IPS-18c (cell line): Measurements from ENCODE around the gene GPR137B.

Source experiments
- H3K4me3 ChIP-seq: 2 replicates; pipeline ENCODE4 v1.7.0; 2013; ENCODE audit warnings: low read depth, mild to moderate bottlenecking, low read length, moderate library complexity; ENCODE audit not compliant: insufficient read depth
- H3K9me3 ChIP-seq: one replicate; pipeline ENCODE4 v1.6.1; 2013; ENCODE audit warnings: mild to moderate bottlenecking, low read length, moderate library complexity; ENCODE audit not compliant: control insufficient read depth, insufficient read depth

Gene GPR137B

DNA sequence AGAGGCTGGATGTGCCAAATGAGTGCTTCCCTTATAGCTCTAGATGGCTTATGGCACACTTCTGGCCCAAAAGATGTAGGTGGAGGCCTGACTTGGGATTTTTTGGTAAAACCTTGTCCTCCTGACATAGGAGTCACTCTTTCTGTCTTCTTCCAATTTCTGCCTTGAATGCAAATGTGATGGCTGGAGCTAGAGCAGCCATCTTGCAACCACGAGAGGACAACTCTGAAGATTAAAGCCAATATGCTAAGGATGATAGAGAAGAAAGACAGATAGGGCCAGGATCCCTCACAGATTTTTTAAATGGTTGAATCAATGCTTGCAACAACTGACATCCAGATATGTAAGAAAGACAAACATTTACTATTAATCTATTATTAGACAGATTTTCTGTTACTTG, 8.5 kb upstream of the GPR137B start:
- H3K9me3 ChIP-seq: no peaks in the 10 kb centered on the region

DNA sequence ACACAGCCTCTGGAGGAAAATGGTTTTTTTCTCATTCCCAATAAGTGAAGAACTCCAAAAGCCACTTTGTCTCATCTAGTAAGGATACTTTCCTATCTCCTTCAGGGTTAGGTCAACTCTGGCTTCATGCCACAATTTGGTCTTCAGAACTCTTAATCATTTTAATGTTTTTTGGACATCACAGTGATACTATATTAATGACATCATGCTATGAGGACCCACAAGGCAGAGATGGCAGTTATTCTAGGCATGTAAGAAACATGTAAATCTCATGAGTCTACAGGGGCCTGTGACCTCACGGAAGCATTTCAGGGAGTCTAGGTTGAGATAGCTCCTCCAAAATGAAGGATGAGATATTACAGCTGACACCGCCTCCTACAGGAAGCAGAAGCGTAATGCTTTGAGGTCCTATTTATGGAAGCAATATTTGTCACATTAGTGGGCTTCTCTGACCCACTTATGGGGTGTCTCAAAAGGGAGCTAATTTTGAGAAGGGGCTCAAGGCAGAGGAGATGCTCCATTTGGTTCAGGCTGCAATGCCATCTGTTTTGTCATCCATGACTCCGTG, 5.0 kb upstream of the GPR137B start:
- Histone ChIP-seq H3K4me3 (no peak overlapping the region), H3K9me3 (no peaks in the 10 kb centered on the region)

More for the DNA sequence above, 8.5 kb upstream of the GPR137B start:
- H3K4me3 ChIP-seq: no peak overlapping the region

DNA sequence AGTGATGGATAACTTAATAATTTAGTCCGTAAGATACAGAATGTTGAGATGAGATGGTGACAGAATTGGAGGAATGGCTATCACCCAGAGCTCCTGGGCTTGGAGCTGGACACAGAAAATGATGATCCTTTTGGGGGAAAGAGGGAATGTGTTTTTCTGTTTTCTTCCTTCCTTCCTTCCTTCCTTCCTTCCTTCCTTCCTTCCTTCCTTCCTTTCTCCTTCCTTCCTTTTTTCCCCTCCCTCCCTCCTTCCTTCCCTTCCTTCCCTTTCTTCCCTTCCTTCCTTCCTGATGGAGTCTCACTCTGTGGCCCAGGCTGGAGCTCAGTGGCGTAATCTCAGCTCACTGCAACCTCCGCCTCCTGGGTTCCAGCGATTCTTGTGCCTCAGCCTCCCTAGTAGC, 2.8 kb upstream of the GPR137B start:
- no peak overlapping the region for H3K4me3 ChIP-seq
- H3K9me3 ChIP-seq: peaks cover 4% of the 10 kb centered on the region

DNA sequence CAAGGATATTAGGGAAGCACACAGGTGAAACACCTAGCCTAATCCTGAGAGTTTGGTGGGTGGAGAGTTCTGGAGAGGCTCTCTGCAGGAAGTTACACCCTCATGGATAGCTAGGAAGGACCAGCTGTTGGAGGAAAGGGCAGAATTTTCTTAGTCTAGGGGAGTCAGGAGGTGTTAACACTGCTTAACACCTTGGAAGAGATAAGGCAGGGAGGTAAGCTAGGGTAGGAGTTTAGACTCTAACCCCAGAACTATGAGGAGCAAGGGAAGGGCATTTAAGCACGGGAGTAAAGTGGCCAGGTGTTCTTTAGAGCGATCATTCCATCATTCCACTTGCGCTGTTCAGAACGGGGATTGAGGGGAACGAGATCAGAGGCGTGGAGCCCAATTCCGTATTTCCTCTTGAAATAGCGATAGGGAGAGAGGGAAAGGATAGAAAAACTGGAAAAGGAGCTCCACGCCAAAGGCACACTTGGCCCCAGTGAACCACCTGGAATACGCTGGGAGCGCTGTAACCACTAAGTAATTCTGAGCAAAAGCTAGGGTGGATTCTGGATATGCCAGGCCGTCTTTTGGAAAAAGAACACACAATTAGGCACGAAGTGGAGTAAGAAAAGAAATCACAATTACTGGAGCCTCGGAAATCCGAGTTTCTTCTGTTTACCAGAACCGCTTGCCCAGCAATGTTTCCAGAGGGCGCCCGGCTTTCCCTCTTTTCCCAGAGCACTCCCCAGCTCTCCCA, 1.5 kb upstream of the GPR137B start:
- Histone ChIP-seq H3K4me3 (peak overlapping the region; percentile 51), H3K9me3 (peaks cover 4% of the 10 kb centered on the region)

DNA sequence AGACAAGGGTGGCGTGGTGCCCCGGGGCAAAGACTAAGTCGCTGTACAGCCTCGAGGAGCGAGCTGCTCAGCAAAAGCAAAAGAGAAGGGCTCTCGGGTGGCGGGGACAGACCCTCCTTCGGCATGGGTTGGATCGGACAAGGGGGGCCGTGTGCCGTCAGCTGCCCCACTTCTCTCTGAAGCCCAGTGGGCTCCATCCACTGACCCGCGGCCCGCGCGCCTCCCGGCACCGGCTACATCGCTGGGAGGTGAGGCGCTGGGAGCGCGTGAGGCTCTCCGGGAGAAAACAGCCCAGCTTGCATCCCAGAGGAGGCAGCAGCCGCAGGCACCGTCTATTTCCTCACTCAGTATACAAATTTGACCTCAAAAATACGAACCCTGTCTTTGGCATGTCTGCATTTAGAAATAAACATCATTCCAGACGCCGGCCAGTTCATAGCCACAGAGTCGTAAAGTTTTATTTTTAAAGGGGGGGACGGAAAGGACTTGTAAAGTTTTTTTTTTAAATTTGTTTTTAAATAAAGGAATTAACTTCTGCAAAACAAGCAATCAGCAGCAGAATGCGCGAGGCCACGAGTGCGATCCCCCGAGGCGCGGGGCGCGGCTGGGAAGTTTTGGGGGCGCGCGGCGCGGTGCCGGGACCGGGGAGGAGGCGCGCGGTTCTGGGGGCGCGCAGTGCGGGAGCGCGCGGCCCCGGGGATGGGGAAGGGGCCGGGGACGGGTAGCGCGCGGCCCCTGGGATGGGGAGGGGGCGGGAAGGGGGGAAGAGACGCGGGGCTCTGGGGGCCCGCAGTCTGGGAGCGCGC, 689 bp upstream of the GPR137B start:
- Histone ChIP-seq H3K9me3 (peaks cover 4% of the 10 kb centered on the region), H3K4me3 (peak overlapping the region; percentile 51)

DNA sequence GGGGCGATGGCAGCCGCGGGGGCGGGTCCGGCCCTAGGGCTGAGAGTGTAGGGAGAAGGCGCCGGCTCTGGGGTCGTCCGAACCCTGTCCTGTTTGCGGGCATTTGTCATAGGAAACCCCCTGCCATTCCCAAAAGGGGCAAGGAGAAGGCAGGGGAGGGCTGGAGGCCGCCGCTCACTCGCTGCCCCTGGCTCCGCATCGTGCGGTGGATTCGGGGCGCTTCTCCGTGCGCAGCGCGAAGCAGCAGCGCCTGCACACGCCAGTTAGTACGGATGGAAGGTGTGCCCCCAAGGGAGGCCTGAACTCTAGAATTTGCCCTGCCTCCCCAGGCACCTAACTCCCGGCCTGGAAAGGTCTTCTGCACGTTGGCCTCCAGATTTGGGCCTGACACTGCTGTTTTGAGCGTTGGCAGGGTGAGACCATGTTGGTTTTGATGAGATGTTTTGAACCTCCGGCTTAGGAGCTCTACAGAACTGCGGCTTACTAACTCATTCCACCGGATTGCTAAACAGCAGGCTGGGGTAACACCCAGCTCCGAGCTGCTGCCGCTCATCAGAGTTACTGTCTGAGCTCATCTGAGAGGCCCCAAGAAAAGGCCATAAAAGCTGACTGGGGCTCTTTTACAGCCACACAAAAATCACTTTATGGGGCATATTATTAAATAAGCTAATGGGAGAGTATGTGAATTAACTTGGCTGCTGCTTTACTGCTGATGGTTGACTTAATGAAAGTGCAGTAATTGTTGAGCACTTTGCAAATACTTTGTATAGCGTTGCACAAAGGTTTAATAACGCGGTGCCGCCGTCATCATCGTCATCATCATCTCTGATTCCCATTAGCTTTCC, 987 bp downstream of the GPR137B start:
- H3K4me3 ChIP-seq: peak overlapping the region; percentile 83

DNA sequence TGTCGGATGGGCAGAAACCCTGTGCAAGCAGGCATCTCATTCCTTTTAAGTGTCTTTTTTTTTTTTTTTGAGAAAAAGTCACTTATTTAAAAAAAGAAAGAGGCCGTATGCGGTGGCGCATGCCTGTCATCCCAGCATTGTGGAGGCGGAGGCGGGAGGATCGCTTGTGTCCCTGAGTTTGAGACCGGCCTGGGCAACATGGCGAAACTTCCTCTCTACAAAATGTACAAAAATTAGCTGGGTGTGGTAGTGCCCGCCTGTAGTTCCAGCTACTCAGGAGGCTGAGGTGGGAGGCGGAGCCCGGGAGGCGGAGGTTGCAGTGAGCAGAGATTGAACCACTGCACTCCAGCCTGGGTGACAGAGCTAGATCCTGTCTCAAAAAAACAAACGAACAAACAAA, 1.7 kb downstream of the GPR137B start:
- no peak overlapping the region for H3K4me3 ChIP-seq
- peaks cover 4% of the 10 kb centered on the region for H3K9me3 ChIP-seq

More for the DNA sequence above, 987 bp downstream of the GPR137B start:
- peaks cover 4% of the 10 kb centered on the region for H3K9me3 ChIP-seq

DNA sequence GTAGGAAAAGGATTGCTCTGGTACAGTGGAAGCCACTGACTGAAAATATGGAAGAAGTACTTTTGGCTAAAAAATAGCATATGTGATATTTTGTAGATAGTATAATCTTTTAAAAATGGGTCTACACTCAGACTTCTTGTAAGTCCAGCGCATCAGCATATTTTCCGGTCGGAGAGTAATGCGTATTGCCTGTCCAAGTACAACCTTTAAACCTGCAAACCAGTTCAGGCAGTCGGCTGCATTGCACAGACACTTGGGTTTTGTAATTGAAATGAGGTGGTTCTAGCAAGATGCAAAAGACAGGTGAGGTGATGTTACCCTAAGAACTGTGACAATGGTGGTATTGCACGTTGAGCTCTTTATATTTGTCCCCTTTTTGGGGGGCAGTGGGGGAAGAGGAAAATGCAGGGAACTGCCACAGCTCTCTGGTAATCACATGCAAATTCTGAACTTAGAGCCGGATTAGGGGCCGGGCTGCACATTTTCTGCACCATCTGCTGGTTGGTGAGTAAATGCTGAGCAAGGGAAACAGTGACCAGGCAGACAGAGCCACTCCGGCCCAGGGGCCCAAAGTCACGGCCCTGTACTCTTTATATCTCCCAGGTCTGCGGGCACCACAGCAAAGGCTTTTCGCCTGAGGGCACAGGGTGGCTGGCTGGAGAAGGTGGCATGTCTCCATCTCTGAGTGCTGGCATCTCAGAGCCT, 2.3 kb downstream of the GPR137B start:
- H3K4me3 ChIP-seq: no peak overlapping the region

DNA sequence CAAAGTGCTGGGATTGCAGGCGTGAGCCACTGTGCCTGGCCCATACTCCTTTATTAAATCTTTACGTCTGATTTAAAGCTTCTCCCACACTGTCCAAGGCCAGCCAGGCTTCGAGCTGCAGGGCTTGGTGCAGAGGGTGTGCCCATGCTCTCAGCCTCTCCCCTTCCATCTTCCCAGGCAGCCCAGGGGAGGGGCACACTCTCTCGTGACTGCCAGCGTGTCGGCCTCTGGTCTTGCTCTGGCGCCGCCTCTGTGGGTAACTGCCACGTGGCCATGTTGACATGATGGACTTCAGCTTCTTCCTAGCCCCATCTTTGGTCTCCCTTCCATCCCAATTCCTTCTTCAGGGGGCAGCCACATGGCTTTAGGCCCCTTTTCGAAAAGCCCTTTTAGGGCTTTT, 4.7 kb downstream of the GPR137B start:
- H3K9me3 ChIP-seq: peaks cover 4% of the 10 kb centered on the region
- H3K4me3 ChIP-seq: no peak overlapping the region

More for the DNA sequence above, 2.3 kb downstream of the GPR137B start:
- peaks cover 4% of the 10 kb centered on the region for H3K9me3 ChIP-seq

DNA sequence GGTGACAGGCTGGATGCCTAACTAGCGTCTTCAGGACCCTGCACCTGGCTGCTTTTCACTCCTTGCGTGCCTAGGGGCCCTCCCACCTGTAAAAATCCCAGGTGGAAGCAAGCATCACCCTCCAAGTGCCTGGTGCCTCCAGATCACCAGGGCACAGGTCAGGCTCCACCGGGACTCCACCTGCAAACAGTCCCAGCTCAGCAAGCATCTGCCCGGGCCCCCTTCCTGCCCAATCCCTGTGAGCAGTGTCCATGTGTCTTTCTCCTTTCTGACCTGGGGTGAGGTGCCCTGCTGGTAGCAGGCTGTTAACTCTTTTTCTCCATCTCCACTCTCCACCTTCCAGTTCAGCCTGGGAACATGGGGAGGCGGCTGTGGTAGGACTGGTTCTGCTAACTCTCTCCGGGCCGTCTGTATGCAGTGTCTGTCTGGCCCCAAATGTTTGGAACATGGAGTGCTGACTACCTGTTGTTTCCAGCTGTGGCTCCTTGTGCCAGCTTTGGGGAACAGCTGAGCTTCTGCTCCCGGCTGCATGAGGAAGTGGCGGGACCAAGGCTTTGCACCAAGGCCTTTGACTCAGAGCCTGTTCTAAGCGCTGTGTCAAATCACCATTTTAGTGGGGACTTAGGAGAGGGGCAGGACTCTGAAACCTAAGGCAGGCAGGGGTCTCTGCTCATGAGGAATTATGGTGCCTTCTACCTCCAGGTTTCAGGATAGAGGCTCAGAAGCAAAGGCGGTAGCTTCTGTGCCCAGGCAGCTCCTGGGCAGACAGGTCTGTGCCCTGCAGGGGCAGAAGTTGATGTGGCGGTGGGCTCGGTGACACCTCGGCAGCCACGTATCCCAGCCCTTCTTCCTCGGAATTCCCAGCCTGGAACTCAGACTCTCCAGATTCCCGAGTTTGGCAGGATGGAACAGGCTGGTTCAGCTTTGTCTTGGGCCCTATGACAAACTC, 5.5 kb downstream of the GPR137B start:
- Histone ChIP-seq H3K4me3 (no peak overlapping the region), H3K9me3 (peaks cover under 1% of the 10 kb centered on the region)

DNA sequence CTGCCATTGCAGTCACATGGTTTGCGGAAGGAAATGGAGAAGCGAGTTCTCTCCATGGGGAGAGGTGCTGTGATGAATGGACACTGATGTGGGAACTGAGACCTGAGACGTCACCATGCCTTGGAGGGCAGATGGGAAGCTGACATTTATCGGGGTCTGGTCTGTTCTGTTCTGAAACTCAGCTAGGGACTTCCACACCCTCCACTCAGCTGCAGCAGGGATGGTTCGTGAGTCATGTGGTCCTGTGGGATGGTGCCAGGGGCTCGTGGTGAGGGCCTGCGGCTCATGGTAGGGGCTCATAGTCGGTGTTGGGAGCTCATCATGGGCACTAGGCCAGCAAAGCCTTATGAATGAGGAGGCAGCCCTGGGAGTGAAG, 6.1 kb downstream of the GPR137B start:
- Histone ChIP-seq H3K4me3 (no peak overlapping the region), H3K9me3 (no peaks in the 10 kb centered on the region)

DNA sequence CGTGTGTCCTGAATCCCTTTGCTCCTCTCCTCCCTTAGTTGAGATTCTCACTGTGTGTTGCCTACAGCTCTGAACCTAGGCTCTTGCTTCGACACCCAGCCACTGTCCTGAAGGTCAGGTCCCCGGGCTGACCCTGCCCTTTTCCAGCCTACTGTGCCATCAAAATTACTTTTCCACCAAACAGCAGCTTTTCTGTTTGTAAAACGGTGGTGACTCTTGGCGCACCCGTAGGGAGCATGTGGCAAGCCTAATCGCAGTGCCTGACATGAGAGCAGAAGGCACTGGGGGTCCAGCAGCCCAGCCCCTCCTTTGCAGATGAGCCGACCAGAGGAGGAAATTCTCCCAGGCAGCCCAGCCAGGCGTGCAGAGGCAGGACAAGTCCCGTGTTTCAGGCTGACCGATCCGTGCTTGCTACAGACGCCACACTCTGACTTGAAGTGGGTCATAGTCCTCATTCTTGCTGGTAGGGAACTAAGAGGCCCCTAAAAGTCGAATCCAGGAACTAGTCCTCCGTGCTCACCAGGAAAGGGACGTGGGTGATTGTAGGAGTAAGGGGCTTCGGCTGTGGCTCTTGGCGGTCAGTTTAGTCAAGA, 6.8 kb downstream of the GPR137B start:
- Histone ChIP-seq H3K9me3 (no peaks in the 10 kb centered on the region), H3K4me3 (no peak overlapping the region)

DNA sequence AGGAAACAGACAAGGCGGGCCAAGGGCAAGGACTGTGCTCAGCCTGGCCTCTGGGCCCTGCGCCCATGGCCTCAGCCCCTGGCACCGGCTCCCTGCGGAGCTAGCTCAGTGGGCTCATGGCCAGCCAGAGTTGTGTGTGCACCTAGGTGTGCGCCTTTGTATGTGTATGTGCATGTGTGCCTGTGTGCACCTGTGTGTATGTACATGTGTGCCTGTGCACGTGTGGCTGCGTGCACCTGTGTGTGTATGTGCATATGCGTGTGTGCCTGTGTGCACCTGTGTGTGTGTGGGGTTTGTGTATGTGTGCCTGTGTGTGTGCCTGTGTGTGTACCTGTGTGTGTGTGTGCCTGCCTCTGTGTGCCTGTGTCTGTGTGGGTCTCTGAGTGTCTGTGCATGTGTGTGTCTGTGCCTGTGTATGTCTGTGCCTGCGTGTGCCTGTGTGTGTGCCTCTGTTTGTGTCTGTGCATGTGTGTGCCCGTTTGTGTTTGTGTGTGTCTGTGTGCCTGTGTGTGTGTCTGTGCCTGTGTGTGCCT, 7.4 kb downstream of the GPR137B start:
- H3K4me3 ChIP-seq: no peak overlapping the region
- no peaks in the 10 kb centered on the region for H3K9me3 ChIP-seq

DNA sequence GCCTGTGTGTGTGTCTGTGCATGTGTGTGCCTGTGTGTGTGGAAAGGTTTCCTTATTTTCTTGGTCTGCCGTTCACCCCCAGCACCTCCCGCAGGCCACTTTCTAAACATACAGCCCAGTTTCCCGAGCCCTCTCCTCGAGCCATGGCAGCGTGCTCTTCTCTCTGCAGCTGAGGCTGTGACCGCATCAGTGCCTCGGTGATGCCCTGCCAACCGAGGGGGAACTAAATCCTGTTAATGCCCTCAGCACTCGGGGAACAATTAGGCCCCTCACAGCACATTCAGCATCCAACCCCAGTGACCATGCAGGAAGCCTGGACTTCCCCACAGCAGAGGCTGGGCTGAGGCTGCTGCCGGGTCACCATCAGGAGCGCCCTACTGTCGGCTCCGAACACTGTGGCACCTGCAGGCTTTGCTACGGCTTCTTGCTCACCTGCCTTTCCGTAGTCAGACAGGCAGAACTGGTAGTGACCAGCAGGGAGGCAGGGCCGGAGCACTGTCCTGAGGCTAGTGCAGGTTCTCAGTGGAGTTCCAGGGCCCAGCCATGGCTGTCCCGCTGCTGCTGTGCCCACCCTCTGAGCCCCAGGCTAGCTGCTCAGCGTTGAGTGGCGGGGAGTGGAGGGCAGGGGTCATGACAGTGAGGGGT, 8.1 kb downstream of the GPR137B start:
- Histone ChIP-seq H3K4me3 (no peak overlapping the region), H3K9me3 (no peaks in the 10 kb centered on the region)

DNA sequence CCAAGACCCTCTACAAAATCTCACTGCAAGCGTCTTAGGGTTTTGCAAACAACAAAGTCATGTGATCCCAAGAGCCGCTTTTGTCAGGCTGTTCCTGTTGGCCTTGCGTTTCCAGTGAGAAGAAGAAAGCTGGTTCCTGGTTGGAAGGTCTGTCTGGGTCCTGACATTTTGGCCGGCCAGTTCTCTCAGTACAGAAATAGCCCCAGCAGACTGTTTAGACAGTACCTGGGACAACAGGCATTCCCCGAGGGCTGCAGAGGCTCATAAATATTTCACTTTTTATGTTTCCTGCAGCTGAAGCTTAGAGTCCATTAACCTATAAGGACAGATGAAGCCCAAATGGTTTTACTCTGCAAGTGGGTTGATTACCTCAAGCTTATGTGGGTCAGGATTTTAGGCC, 8.6 kb downstream of the GPR137B start:
- H3K9me3 ChIP-seq: no peaks in the 10 kb centered on the region
- no peak overlapping the region for H3K4me3 ChIP-seq
